ENCODE measurements around the gene LYPLA2.
A peak's percentile ranks its signal among the peaks of the same experiment; 100 is the strongest.

The LYPLA2 gene

DNA sequence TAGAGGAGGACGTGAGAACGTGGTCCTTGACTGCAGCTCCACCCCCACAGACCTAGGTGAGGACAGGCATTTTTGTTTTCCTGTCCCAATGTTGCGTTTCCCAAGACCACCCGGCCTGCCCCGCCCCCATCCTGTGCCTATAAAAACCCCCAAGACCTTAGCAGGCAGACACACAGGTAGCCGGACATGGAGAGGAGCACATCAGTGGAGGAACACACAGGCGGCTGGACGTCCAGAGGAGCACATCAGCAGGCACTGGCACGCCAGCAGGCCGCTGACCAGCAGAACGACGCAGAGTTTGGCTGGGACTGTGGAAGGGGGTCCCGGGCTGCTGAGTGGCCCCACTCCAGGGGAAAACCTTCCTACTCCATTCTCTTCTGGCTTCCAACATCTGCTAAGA is 47.0 kb downstream of the LYPLA2 start:
- no peak for DNase-seq (ENCODE audit: low spot score)

- DNase-seq (ENCODE audit: low spot score) = peak; percentile 84
Measured at GRCh38 chr1:23838401-23838866, 47.5 kb downstream of the LYPLA2 start.

DNA sequence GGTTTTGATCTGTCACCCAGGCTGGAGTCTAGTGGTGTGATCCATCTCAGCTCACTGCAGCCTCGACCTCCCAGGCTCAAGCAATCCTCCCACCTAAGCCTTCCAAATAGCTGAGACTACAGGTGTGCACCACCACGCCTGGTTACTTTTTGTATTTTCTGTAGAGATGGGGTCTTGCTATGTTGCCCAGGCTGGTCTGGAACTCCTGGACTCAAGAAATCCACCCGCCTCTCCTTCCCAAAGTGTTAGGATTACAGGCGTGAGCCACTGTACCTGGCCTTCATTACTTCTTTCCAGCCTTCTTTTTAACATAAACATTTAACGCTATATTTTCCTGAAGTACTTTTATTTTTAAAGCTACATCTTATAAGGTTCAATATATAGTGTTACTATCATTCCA is 52.7 kb downstream of the LYPLA2 start:
- DNase-seq (ENCODE audit: low spot score) = no peak

All from GM03348 (cell line).